NB4 (cell line): Measurements from ENCODE around the gene NCAM1.

ENCODE experiments used
- CTCF ChIP-seq: IDR thresholded peaks from one replicate; pipeline ENCODE4 v1.5.1; 2012; ENCODE audit warnings: low read depth, low read length
- MAX ChIP-seq: IDR thresholded peaks from 2 replicates; pipeline ENCODE4 v1.6.1; 2011; ENCODE audit warnings: low read depth, low read length
- MYC ChIP-seq: IDR thresholded peaks from 2 replicates; pipeline ENCODE4 v1.6.1; 2011; ENCODE audit warnings: low read depth, low read length
- POLR2A ChIP-seq: IDR thresholded peaks from 2 replicates; pipeline ENCODE4 v1.6.1; 2011; ENCODE audit warnings: mild to moderate bottlenecking; ENCODE audit not compliant: insufficient read length; ENCODE audit errors: extremely low read depth

- no peak for TF ChIP-seq CTCF
- TF ChIP-seq POLR2A, result no peak
- no peak for TF ChIP-seq MYC
- no peak for TF ChIP-seq MAX
These were observed 221.1 kb downstream of the NCAM1 start for GRCh38 chr11:113182288-113182687.
